Caco-2 (cell line): Measurements from ENCODE around the gene FCHSD1. TPM values are rescaled to one million over a fixed set of nuclear protein-coding genes. Genes with fewer than 3 reads are reported as not detected.

Experiments
- BruUV-seq: library from RNA; stranded (reverse); fragments of 400-500 nt; replicated peaks from 2 replicates; lab custom pipeline; 2021; lab: Mats Ljungman, UMichigan
- CTCF ChIA-PET: fragments of 300-600 bp; sonication (Branson Sonifier 250); formaldehyde crosslinking; loops from one replicate; lab custom pipeline; 2022; ENCODE audit warnings: antibody characterized with exemption; lab: Charles Lee
- POLR2A ChIA-PET: fragments of 300-600 bp; sonication (Branson Sonifier 250); formaldehyde crosslinking; loops from one replicate; lab custom pipeline; 2022; ENCODE audit warnings: antibody characterized with exemption; lab: Charles Lee
- DNase-seq, 2 experiments: peaks; one replicate each; pipeline versions ENCODE4 v3.0.0 to v3.0.0-alpha.2; 2020 to 2022
- H3K27me3 ChIP-seq: replicated peaks from 2 replicates; pipeline ENCODE4 v1.6.0; 2011; ENCODE audit warnings: low read length; ENCODE audit not compliant: control insufficient read depth, insufficient read depth
- H3K36me3 ChIP-seq: 2 replicates; pipeline ENCODE4 v1.5.1; 2011; ENCODE audit warnings: low read length; ENCODE audit not compliant: control insufficient read depth, insufficient read depth
- H3K4me1 ChIP-seq: fragments of 250-450 bp; sonication (Bioruptor Pico); 2 replicates; pipeline ENCODE4 v1.5.1; 2020; ENCODE audit warnings: mild to moderate bottlenecking
- H3K4me3 ChIP-seq: 2 replicates; pipeline ENCODE4 v1.5.1; 2011; ENCODE audit warnings: low read depth, mild to moderate bottlenecking, control low read depth, low read length
- H3K9me3 ChIP-seq: fragments of 250-450 bp; sonication (Bioruptor Pico); 2 replicates; pipeline ENCODE4 v1.5.1; 2020; ENCODE audit warnings: mild to moderate bottlenecking, moderate library complexity
- H3K27ac Mint-ChIP-seq: one replicate; pipeline ENCODE4 v1.8.0; 2022; ENCODE audit warnings: mixed read lengths; ENCODE audit not compliant: unreplicated experiment
- H3K27me3 Mint-ChIP-seq: one replicate; pipeline ENCODE4 v1.8.0; 2022; ENCODE audit warnings: mixed read lengths; ENCODE audit not compliant: insufficient read depth, unreplicated experiment
- H3K36me3 Mint-ChIP-seq: one replicate; pipeline ENCODE4 v1.8.0; 2022; ENCODE audit warnings: mild to moderate bottlenecking, mixed read lengths; ENCODE audit not compliant: insufficient read depth, unreplicated experiment
- H3K4me1 Mint-ChIP-seq: one replicate; pipeline ENCODE4 v1.8.0; 2022; ENCODE audit warnings: low read depth, mixed read lengths; ENCODE audit not compliant: unreplicated experiment
- H3K4me3 Mint-ChIP-seq: one replicate; pipeline ENCODE4 v1.8.0; 2022; ENCODE audit warnings: mild to moderate bottlenecking, moderate library complexity, mixed read lengths; ENCODE audit not compliant: unreplicated experiment
- H3K9me3 Mint-ChIP-seq: one replicate; pipeline ENCODE4 v1.8.0; 2022; ENCODE audit warnings: mixed read lengths; ENCODE audit not compliant: unreplicated experiment
- CTCF ChIP-seq, 2 experiments: fragments of 200-600 bp in 1 of 2; IDR thresholded peaks; 1 replicate in 1 of 2; 2 replicates in 1 of 2; pipeline versions ENCODE4 v1.5.1 to v1.8.0; 2011 to 2022; ENCODE audit warnings: antibody characterized with exemption in 1 of 2, control low read depth in 1 of 2, inconsistent platforms in 1 of 2, low read depth in 1 of 2, low read length in 1 of 2, mild to moderate bottlenecking in 1 of 2, moderate library complexity in 1 of 2; ENCODE audit not compliant: insufficient read depth in 1 of 2, severe bottlenecking in 1 of 2, unreplicated experiment in 1 of 2
- intact Hi-C: fragments of 100-400 bp; cut with micrococcal nuclease; formaldehyde crosslinking; loops from one replicate; pipeline ENCODE4 v1.10.0; 2022; ENCODE audit not compliant: unreplicated experiment
- total RNA-seq: library from RNA; stranded (reverse); gene quantifications from 2 replicates; pipeline ENCODE4 v1.2.3, GENCODE V29; 2022

Gene FCHSD1
- total RNA-seq, 1 experiment from 2014 or later: 25.0 TPM

- POLR2A ChIA-PET: no interaction called here
- peak overlapping the region; percentile 49 for H3K27ac Mint-ChIP-seq
Measured at GRCh38 chr5:141640698-141641097, 10.5 kb downstream of the FCHSD1 start.

GRCh38 chr5:141640051-141640415 lies 11.2 kb downstream of the FCHSD1 start:
- peaks cover 17% of the 10 kb centered on the region for H3K4me1 Mint-ChIP-seq
- no peaks in the 10 kb centered on the region for H3K27me3 Mint-ChIP-seq
- ChIA-PET CTCF (interaction anchor here (0.6 kb wide), 1 partner anchor 1496 kb away, joined by 3 read pairs; no protein-coding TSS in a partner anchor), POLR2A (no interaction called here)
- intact Hi-C loops: no loop called here
- BruUV-seq: no TSS peak
- Histone ChIP-seq H3K9me3 (no peaks in the 10 kb centered on the region), H3K4me1 (peaks cover 18% of the 10 kb centered on the region; the same call in 1 of the 2 replicates), H3K36me3 (no peaks in the 10 kb centered on the region), H3K4me3 (no peak overlapping the region), H3K27me3 (no peaks in the 10 kb centered on the region)
- TF ChIP-seq CTCF (IDR thresholded peaks at IDR 0.05; ENCODE audit: insufficient read depth in 1 of 2, low read depth in 1 of 2, low read length in 1 of 2, severe bottlenecking in 1 of 2, unreplicated experiment in 1 of 2): no peak
- no peaks in the 10 kb centered on the region for H3K9me3 Mint-ChIP-seq
- DNase-seq: no peak
- peaks cover 7% of the 10 kb centered on the region for H3K36me3 Mint-ChIP-seq
- no peak overlapping the region for H3K27ac Mint-ChIP-seq
- H3K4me3 Mint-ChIP-seq: no peak overlapping the region

More at GRCh38 chr5:141640698-141641097, 10.5 kb downstream of the FCHSD1 start:
- peaks cover 7% of the 10 kb centered on the region for H3K36me3 Mint-ChIP-seq
- H3K27me3 ChIP-seq: no peaks in the 10 kb centered on the region
- DNase-seq: no peak
- H3K4me1 ChIP-seq: peaks cover 13% of the 10 kb centered on the region; the same call in 1 of the 2 replicates
- H3K4me3 ChIP-seq: no peak overlapping the region
- no TSS peak for BruUV-seq
- peaks cover 17% of the 10 kb centered on the region for H3K4me1 Mint-ChIP-seq
- no peaks in the 10 kb centered on the region for H3K9me3 Mint-ChIP-seq
- H3K27me3 Mint-ChIP-seq: no peaks in the 10 kb centered on the region
- H3K4me3 Mint-ChIP-seq: no peak overlapping the region
- no peaks in the 10 kb centered on the region for H3K36me3 ChIP-seq
- TF ChIP-seq CTCF (IDR thresholded peaks at IDR 0.05; ENCODE audit: insufficient read depth in 1 of 2, low read depth in 1 of 2, low read length in 1 of 2, severe bottlenecking in 1 of 2, unreplicated experiment in 1 of 2): no peak
- intact Hi-C loops: no loop called here
- H3K9me3 ChIP-seq: no peaks in the 10 kb centered on the region
- CTCF ChIA-PET: interaction anchor here (0.6 kb wide), 1 partner anchor 1496 kb away, joined by 3 read pairs; no protein-coding TSS in a partner anchor

GRCh38 chr5:141639357-141640050 lies 11.7 kb downstream of the FCHSD1 start:
- peaks cover 7% of the 10 kb centered on the region for H3K36me3 Mint-ChIP-seq

More at GRCh38 chr5:141639357-141640050, 11.7 kb downstream of the FCHSD1 start:
- Mint-ChIP-seq H3K27me3 (no peaks in the 10 kb centered on the region), H3K4me1 (peaks cover 17% of the 10 kb centered on the region), H3K4me3 (no peak overlapping the region), H3K9me3 (no peaks in the 10 kb centered on the region), H3K27ac (no peak overlapping the region)
- Histone ChIP-seq H3K4me3 (no peak overlapping the region), H3K9me3 (no peaks in the 10 kb centered on the region), H3K36me3 (peaks cover 1% of the 10 kb centered on the region; the same call in 1 of the 2 replicates), H3K27me3 (no peaks in the 10 kb centered on the region), H3K4me1 (peaks cover 18% of the 10 kb centered on the region; the same call in 1 of the 2 replicates)
- intact Hi-C loops: no loop called here
- BruUV-seq: no TSS peak
- POLR2A ChIA-PET: no interaction called here
- CTCF ChIA-PET: no interaction called here
- no peak for TF ChIP-seq CTCF (IDR thresholded peaks at IDR 0.05; ENCODE audit: insufficient read depth in 1 of 2, low read depth in 1 of 2, low read length in 1 of 2, severe bottlenecking in 1 of 2, unreplicated experiment in 1 of 2)
- no peak for DNase-seq
